Measurements from ENCODE around the gene KREMEN2.

KREMEN2 gene

GRCh38 chr16:3009568-3010390 lies 45.7 kb downstream of the KREMEN2 start:
- H3K27ac ChIP-seq: peak overlapping the region; percentile 51
- TF ChIP-seq CTCF (conservative IDR thresholded peaks at IDR 0.05): no peak

- TF ChIP-seq CTCF (conservative IDR thresholded peaks at IDR 0.05): no peak
Observed at GRCh38 chr16:3010510-3010909, 46.4 kb downstream of the KREMEN2 start.

GRCh38 chr16:3012246-3012645 lies 48.2 kb downstream of the KREMEN2 start:
- H3K27ac ChIP-seq: no peak overlapping the region
- no peak for TF ChIP-seq CTCF (conservative IDR thresholded peaks at IDR 0.05)

More at GRCh38 chr16:3010510-3010909, 46.4 kb downstream of the KREMEN2 start:
- peak overlapping the region; percentile 51 for H3K27ac ChIP-seq

- H3K27ac ChIP-seq: no peak within 1 kb of the TSS
- no peak for TF ChIP-seq CTCF (conservative IDR thresholded peaks at IDR 0.05)
Observed at GRCh38 chr16:3012828-3013420, 48.8 kb downstream of the KREMEN2 start, which contains the start of gene CLDN9. TSS of gene CLDN9 (plus strand) at chr16:3012923. CDS start at chr16:3013363, 440 bp downstream.

- no peak overlapping the region for H3K27ac ChIP-seq
- TF ChIP-seq CTCF (conservative IDR thresholded peaks at IDR 0.05): no peak
Observed at GRCh38 chr16:3013491-3013951, 49.4 kb downstream of the KREMEN2 start.

- H3K27ac ChIP-seq: no peak overlapping the region
- TF ChIP-seq CTCF (conservative IDR thresholded peaks at IDR 0.05): no peak
Observed at GRCh38 chr16:3013998-3014690, 50.1 kb downstream of the KREMEN2 start.

- H3K27ac ChIP-seq: no peak overlapping the region
- no peak for TF ChIP-seq CTCF (conservative IDR thresholded peaks at IDR 0.05)
Observed at GRCh38 chr16:3014971-3015370, 50.9 kb downstream of the KREMEN2 start.
